Ishikawa (cell line): ENCODE results near the gene PLEKHH1.
A peak's percentile ranks its signal among the peaks of the same experiment; 100 is the strongest.

Experiments
- CEBPB ChIP-seq: IDR thresholded peaks from 2 replicates; pipeline ENCODE4 v1.6.1; 2012
- CREB1 ChIP-seq: IDR thresholded peaks from 2 replicates; pipeline ENCODE4 v1.6.1; 2012; ENCODE audit warnings: low read depth
- EP300 ChIP-seq: IDR thresholded peaks from 2 replicates; pipeline ENCODE4 v1.6.1; 2012; ENCODE audit warnings: borderline replicate concordance
- RAD21 ChIP-seq: IDR thresholded peaks from 2 replicates; pipeline ENCODE4 v1.6.1; 2012; ENCODE audit warnings: low read depth
- TF ChIP-seq, protein P1 (sequence below): IDR thresholded peaks from 2 replicates; pipeline ENCODE4 v1.6.1; 2012; ENCODE audit warnings: low read depth, mild to moderate bottlenecking
- TF ChIP-seq, protein P2 (sequence below): IDR thresholded peaks from 2 replicates; pipeline ENCODE4 v1.6.1; 2012

DNA sequence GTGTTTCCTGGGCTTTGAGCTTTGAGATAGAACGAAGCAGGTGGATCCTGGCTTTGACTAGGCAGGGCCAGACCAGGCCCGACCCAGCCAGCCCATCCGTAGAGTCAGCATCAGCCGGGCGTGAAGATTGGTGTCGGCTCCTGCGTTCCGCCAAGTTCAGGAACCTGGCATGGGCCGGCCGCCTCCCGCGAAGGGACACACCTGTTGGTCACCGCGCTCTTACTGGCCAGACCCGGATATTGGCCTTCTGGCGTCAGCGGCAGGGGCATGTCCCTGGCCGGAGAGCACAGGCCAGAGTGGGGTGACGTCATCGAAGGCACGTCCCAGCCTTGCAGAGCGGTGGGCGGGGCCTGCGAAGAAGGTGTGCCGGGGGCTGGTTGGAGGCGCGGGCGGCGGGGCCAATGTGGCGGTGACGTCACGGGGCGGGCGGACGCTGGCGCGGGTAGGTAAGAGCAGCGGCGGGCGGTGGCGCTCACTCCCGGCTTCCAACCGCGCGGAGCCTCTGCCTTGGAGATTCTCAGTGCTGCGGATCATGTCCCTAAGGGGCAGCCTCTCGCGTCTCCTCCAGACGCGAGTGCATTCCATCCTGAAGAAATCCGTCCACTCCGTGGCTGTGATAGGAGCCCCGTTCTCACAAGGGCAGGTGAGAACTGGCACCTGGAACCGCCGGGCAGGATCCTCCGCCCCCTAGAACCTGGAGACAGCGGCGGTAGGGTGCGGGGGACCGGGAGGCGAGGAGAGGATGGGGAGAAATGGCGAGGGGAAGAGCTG is 86.5 kb downstream of the PLEKHH1 start, which contains the start of gene ARG2:
- TF ChIP-seq RAD21 = 0 out of 2 replicates have a peak, but pooled peaks have one; percentile 1
- TF ChIP-seq, protein P1, sequence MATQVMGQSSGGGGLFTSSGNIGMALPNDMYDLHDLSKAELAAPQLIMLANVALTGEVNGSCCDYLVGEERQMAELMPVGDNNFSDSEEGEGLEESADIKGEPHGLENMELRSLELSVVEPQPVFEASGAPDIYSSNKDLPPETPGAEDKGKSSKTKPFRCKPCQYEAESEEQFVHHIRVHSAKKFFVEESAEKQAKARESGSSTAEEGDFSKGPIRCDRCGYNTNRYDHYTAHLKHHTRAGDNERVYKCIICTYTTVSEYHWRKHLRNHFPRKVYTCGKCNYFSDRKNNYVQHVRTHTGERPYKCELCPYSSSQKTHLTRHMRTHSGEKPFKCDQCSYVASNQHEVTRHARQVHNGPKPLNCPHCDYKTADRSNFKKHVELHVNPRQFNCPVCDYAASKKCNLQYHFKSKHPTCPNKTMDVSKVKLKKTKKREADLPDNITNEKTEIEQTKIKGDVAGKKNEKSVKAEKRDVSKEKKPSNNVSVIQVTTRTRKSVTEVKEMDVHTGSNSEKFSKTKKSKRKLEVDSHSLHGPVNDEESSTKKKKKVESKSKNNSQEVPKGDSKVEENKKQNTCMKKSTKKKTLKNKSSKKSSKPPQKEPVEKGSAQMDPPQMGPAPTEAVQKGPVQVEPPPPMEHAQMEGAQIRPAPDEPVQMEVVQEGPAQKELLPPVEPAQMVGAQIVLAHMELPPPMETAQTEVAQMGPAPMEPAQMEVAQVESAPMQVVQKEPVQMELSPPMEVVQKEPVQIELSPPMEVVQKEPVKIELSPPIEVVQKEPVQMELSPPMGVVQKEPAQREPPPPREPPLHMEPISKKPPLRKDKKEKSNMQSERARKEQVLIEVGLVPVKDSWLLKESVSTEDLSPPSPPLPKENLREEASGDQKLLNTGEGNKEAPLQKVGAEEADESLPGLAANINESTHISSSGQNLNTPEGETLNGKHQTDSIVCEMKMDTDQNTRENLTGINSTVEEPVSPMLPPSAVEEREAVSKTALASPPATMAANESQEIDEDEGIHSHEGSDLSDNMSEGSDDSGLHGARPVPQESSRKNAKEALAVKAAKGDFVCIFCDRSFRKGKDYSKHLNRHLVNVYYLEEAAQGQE = no peak
- no peak for TF ChIP-seq EP300
- peak; percentile 95 for TF ChIP-seq CREB1
- TF ChIP-seq, protein P2, sequence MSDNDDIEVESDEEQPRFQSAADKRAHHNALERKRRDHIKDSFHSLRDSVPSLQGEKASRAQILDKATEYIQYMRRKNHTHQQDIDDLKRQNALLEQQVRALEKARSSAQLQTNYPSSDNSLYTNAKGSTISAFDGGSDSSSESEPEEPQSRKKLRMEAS = peak; percentile 80
- peak; percentile 14; the same call in 1 of the 2 replicates for TF ChIP-seq CEBPB
